Raji (cell line): Measurements from ENCODE around the gene HLA-DQB1.
A peak's percentile ranks its signal among the peaks of the same experiment; 100 is the strongest.

Source experiments
- POLR2A ChIP-seq: IDR thresholded peaks from 2 replicates; pipeline ENCODE4 v1.6.1; 2011; ENCODE audit warnings: low read depth, low read length, control low read depth; ENCODE audit not compliant: insufficient read depth

HLA-DQB1 gene

DNA sequence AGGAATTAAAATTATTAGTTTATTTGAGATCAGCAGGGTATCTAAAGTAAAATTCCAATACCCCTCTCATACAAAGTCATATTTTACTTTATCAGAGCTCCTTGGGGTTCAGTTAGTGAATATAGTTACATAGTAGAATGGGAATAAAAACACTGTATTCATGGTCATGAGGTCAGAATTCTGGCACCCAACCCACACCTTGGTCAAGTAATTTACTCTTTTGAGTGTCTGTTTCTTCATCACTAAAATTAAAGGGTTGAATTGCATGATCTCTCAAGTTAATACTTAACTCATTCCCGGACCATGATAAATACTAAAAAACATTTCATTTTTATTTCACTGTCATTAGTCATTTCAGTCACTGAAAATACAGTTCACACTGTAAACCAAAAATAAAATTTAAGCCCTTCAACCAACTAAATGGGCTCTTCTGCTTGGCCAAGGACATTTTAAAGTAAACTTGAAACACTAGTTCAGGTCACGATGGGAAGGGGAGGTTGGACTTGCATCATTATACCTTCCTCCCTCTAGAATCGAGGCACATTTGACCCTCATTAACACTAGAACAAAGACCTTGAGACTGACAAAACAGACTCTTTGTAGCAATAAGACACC, 55.7 kb downstream of the HLA-DQB1 start:
- TF ChIP-seq POLR2A, result no peak

GRCh38 chr6:32609731-32610640, 56.5 kb downstream of the HLA-DQB1 start:
- peak; percentile 21; the same call in 1 of the 2 replicates for TF ChIP-seq POLR2A
